ENCODE measurements around the gene IFITM5.
"Not testable (repeated sequence)": the region's sequence is repeated elsewhere in the genome, so short reads cannot be mapped to it uniquely, and the experiment has no call there.

Gene IFITM5

DNA sequence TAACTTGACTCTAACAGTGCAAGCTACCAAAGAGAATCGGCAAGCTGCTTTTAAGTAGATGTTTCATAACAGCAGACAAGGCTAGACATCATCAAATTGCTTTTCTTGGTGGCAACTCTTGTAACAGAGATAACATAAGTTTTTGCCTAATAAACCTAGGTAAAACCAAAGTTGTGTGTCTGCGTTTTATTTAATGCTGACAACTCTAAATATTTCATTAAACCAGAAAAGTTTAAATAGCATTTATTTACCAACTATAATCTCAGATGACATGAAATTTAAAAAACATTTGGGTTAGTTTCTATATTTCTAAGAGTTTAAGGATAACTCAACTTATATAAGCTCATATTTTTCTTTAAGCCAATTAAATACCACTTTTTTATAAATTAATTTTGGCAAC is 40.6 kb upstream of the IFITM5 start:
- in situ Hi-C loops (cut with HindIII; ENCODE audit: low pct_ligation_motif_present, low sequenced_read_pairs), result no loop called here
- no peak overlapping the region for H3K4me3 ChIP-seq (ENCODE audit: low read depth, low read length)
- H3K27ac ChIP-seq, result no peak overlapping the region
- no peaks in the 10 kb centered on the region for H3K36me3 ChIP-seq (replicated peaks)
- no peaks in the 10 kb centered on the region for H3K27me3 ChIP-seq (replicated peaks)
- TF ChIP-seq, protein P1, sequence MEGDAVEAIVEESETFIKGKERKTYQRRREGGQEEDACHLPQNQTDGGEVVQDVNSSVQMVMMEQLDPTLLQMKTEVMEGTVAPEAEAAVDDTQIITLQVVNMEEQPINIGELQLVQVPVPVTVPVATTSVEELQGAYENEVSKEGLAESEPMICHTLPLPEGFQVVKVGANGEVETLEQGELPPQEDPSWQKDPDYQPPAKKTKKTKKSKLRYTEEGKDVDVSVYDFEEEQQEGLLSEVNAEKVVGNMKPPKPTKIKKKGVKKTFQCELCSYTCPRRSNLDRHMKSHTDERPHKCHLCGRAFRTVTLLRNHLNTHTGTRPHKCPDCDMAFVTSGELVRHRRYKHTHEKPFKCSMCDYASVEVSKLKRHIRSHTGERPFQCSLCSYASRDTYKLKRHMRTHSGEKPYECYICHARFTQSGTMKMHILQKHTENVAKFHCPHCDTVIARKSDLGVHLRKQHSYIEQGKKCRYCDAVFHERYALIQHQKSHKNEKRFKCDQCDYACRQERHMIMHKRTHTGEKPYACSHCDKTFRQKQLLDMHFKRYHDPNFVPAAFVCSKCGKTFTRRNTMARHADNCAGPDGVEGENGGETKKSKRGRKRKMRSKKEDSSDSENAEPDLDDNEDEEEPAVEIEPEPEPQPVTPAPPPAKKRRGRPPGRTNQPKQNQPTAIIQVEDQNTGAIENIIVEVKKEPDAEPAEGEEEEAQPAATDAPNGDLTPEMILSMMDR (IDR thresholded peaks at IDR 0.05; ENCODE audit: low read depth, low read length, missing control alignments), result no peak
- DNase-seq, result no peak

DNA sequence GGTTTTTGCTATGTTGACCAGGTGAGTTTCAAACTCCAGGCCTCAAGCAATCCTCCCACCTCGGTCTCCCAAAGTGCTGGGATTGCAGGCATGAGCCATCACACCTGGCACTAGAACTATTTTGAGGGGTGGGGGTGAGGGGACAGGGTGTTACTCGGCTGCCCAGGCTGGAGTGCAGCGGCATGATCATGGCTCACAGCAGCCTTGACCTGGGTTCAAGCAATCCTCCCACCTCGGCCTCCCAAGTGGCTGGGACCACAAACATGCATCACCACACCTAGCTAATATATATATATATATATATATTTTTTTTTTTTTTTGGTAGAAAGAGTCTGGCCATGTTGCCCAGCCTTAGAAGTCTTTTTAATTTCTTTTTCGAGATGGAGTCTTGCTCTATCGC is 38.4 kb upstream of the IFITM5 start:
- TF ChIP-seq, protein P1 (IDR thresholded peaks at IDR 0.05; ENCODE audit: low read depth, low read length, missing control alignments), result no peak
- Histone ChIP-seq H3K27ac (no peak overlapping the region), H3K4me3 (ENCODE audit: low read depth, low read length) (no peak overlapping the region), H3K36me3 (replicated peaks) (no peaks in the 10 kb centered on the region), H3K27me3 (replicated peaks) (no peaks in the 10 kb centered on the region)
- in situ Hi-C loops (cut with HindIII; ENCODE audit: low pct_ligation_motif_present, low sequenced_read_pairs), result no loop called here
- no peak for DNase-seq

DNA sequence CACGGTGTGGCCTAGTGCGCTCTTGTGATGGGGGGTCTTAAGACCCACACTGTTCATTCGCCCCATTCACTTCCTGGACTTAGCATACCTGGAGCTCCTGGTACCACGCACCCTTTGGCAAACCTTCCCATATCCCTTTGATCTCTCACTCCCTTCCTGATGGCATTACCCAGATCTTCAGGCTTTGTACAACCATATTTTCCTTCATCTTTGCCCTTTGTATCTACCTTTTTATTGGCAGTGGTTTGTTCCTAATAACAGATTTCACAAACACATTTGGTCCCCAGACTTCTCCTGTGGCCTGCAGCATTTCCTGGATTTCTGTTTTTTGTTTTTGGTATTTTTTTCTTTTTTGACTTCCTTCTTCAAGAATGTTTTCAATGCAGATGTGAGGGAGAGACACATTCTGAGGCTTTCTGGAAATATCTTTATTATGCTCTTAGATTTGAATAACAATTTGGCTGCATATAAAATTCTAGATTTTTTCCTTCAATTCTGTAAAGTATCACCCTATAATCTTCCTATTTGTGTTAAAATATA is 37.4 kb upstream of the IFITM5 start:
- in situ Hi-C loops (cut with HindIII; ENCODE audit: low pct_ligation_motif_present, low sequenced_read_pairs), result no loop called here
- no peak overlapping the region for H3K27ac ChIP-seq
- no peaks in the 10 kb centered on the region for H3K36me3 ChIP-seq (replicated peaks)
- no peak for DNase-seq
- TF ChIP-seq, protein P1 (IDR thresholded peaks at IDR 0.05; ENCODE audit: low read depth, low read length, missing control alignments), result no peak
- no peaks in the 10 kb centered on the region for H3K27me3 ChIP-seq (replicated peaks)
- no peak overlapping the region for H3K4me3 ChIP-seq (ENCODE audit: low read depth, low read length)

DNA sequence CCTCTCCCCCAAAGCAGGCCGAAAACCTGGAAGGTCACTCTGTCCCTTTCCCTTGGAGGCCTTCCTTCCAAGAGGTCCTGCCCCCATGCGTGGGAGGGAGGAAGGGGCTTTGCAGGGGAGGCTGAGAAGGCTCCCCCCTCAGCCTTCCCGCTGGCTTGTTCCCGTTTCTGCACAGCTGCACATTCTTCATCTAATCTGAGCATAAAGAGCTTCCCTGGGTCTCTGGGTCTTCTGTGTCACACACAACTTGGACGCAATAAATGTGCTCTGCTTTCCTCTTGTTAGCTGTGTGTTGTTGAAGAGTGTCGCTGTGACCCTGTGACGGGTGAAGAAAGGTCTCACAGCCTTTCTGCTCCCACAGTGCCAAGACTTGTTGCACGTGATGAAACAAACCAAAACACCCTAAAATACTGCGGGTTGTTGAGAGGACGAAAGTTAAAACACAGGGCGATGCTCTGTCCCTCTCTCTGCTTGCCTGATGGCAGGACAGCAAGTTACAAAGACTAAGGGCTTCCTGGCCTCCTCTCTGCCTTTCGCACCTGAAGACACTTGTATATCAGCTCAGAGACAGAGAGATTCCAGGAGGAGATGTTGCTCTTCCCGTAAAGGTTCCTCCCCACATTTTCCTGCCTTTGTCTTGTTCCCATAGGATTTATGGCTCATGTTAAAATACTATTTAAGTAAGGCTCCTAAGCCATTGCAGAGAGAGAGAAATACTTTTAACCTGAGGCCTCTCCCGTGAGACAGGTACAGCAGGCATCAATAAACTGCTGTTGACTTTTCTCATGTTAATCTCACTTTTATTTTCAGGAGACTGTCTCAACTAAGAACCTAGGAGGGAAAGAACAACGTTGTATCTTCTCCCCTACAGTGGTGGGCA is 36.7 kb upstream of the IFITM5 start:
- in situ Hi-C loops (cut with HindIII; ENCODE audit: low pct_ligation_motif_present, low sequenced_read_pairs), result no loop called here
- DNase-seq, result no peak
- Histone ChIP-seq H3K36me3 (replicated peaks) (no peaks in the 10 kb centered on the region), H3K27me3 (replicated peaks) (no peaks in the 10 kb centered on the region), H3K4me3 (ENCODE audit: low read depth, low read length) (no peak overlapping the region), H3K27ac (no peak overlapping the region)
- TF ChIP-seq, protein P1 (IDR thresholded peaks at IDR 0.05; ENCODE audit: low read depth, low read length, missing control alignments), result no peak

DNA sequence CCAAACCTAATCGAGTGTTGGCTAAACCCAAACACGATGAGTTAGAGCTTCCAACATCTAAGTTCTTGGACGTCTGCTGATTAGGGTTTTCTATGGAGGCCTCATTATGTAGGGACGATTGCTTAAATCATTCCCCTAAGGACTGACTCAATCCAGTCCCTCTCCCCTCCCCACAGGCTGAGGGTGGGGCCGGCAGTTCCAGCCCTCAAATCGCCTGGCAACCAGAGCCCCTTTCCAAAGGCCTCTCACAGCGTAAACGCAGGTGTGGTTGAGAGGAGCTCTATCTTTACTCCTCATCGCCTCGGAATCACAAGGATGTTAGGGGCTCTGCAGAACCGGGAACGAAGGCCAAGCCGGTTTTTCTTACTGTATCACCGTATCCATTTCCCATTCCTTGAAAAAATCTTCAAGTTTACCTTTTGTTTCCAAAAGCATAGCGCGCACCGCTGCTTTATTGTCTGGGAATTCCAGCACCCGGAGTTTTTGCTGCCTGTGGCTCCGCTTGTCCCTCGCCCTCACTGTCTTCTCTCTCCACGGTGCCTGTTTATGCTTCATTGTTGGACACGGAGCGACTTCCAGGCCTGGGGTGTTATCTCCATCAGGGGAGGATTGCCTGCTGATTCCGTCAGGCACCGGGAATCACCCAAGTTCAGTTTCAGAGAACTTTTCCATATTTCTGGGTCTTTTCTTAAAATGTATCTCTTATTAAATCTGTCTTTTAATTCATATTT is 35.1 kb upstream of the IFITM5 start:
- Histone ChIP-seq H3K4me3 (ENCODE audit: low read depth, low read length) (no peak overlapping the region), H3K27ac (no peak overlapping the region), H3K36me3 (replicated peaks) (no peaks in the 10 kb centered on the region), H3K27me3 (replicated peaks) (no peaks in the 10 kb centered on the region)
- in situ Hi-C loops (cut with HindIII; ENCODE audit: low pct_ligation_motif_present, low sequenced_read_pairs), result no loop called here
- TF ChIP-seq, protein P1 (IDR thresholded peaks at IDR 0.05; ENCODE audit: low read depth, low read length, missing control alignments), result no peak
- DNase-seq, result no peak

DNA sequence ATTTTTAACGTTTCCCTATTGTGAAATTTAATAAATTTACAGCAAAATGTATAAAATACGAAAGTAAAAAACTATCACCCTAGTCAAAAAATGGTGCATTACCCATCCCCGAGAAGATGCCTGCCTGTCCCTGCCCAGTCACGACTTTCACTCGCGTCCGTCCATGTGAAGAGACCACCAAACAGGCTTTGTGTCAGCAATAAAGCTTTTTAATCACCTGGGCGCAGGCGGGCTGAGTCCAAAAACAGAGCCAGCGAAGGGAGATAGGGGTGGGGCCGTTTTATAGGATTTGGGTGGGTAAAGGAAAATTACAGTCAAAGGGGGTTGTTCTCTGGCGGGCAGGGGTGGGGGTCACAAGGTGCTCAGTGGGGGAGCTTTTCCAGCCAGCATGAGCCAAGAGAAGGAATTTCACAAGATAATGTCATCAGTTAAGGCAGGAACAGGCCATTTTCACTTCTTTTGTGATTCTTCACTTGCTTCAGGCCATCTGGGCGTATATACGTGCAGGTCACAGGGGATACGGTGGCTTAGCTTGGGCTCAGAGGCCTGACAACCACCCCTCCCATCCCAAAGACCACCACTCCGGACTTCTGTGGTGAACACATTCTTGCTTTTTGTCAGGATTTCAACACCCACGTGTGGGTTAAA is 34.4 kb upstream of the IFITM5 start:
- H3K4me3 ChIP-seq (ENCODE audit: low read depth, low read length); H3K36me3 ChIP-seq (replicated peaks); H3K27ac ChIP-seq; in situ Hi-C loops (cut with HindIII; ENCODE audit: low pct_ligation_motif_present, low sequenced_read_pairs); H3K27me3 ChIP-seq (replicated peaks); DNase-seq: not testable (repeated sequence)
